WTC11 (cell line): ENCODE measurements around the gene UBXN10. TPM values are rescaled to one million over a fixed set of nuclear protein-coding genes. Genes with fewer than 3 reads are reported as not detected.

Source experiments
- ATAC-seq: fragments of 200-7000 bp; cut with Tn5 transposase; 2 replicates; pipeline ENCODE4 v1.10.0; 2021; ENCODE audit warnings: mild to moderate bottlenecking, moderate library complexity
- CTCF ChIA-PET: fragments of 300-600 bp; sonication (Branson Sonifier 250); formaldehyde crosslinking; loops from one replicate; lab custom pipeline; 2021; ENCODE audit warnings: antibody characterized with exemption; lab: Charles Lee
- POLR2A ChIA-PET: fragments of 350-600 bp; sonication (Branson Sonifier 250); formaldehyde crosslinking; loops from one replicate; lab custom pipeline; 2021; ENCODE audit warnings: antibody characterized with exemption; lab: Charles Lee
- DNase-seq: peaks from one replicate; pipeline ENCODE4 v3.0.0; 2021; ENCODE audit warnings: low spot score
- H3K27ac Mint-ChIP-seq: 2 replicates; pipeline ENCODE4 v1.8.0; 2021; ENCODE audit warnings: mixed read lengths
- H3K27me3 Mint-ChIP-seq: 2 replicates; pipeline ENCODE4 v1.8.0; 2021; ENCODE audit warnings: low read depth, mild to moderate bottlenecking, moderate library complexity, mixed read lengths
- H3K36me3 Mint-ChIP-seq: 2 replicates; pipeline ENCODE4 v1.8.0; 2021; ENCODE audit warnings: mixed read lengths
- H3K4me1 Mint-ChIP-seq: 2 replicates; pipeline ENCODE4 v1.8.0; 2022; ENCODE audit warnings: mixed read lengths
- H3K4me3 Mint-ChIP-seq: 2 replicates; pipeline ENCODE4 v1.8.0; 2021; ENCODE audit warnings: mild to moderate bottlenecking, moderate library complexity, mixed read lengths
- H3K9me3 Mint-ChIP-seq: 2 replicates; pipeline ENCODE4 v1.8.0; 2021; ENCODE audit warnings: mixed read lengths
- IRF2 ChIP-seq: sonication (generic); formaldehyde crosslinking; IDR thresholded peaks from 2 replicates; pipeline ENCODE4 v1.8.0; 2022; ENCODE audit warnings: low read depth, missing genetic modification reagents, borderline replicate concordance
- MYBL2 ChIP-seq: sonication (generic); formaldehyde crosslinking; IDR thresholded peaks from 2 replicates; pipeline ENCODE4 v1.8.1; 2023; ENCODE audit warnings: mild to moderate bottlenecking, moderate library complexity, missing genetic modification reagents
- NFYB ChIP-seq: sonication (generic); formaldehyde crosslinking; conservative IDR thresholded peaks from 2 replicates; pipeline ENCODE4 v1.8.0; 2022; ENCODE audit warnings: low read depth, missing genetic modification reagents
- RELA ChIP-seq: sonication (generic); formaldehyde crosslinking; IDR thresholded peaks from 2 replicates; pipeline ENCODE4 v1.8.1; 2022; ENCODE audit warnings: missing genetic modification reagents, mild to moderate bottlenecking, borderline replicate concordance
- TCF7 ChIP-seq: sonication (generic); formaldehyde crosslinking; IDR thresholded peaks from 2 replicates; pipeline ENCODE4 v1.8.0; 2022; ENCODE audit warnings: mild to moderate bottlenecking, low read depth, missing genetic modification reagents, moderate library complexity
- ZNF232 ChIP-seq: sonication (generic); formaldehyde crosslinking; IDR thresholded peaks from 2 replicates; pipeline ENCODE4 v1.8.0; 2022; ENCODE audit warnings: mild to moderate bottlenecking, missing genetic modification reagents
- total RNA-seq: library from RNA; stranded (reverse); gene quantifications from 3 replicates; pipeline ENCODE4 v1.2.3, GENCODE V29; 2021
- TF ChIP-seq, protein P1 (sequence below): sonication (generic); formaldehyde crosslinking; IDR thresholded peaks from 2 replicates; pipeline ENCODE4 v1.8.1; 2023; ENCODE audit warnings: mild to moderate bottlenecking, missing genetic modification reagents, moderate library complexity
- TF ChIP-seq, protein P2 (sequence below): sonication (generic); formaldehyde crosslinking; IDR thresholded peaks from 2 replicates; pipeline ENCODE4 v1.8.1; 2022; ENCODE audit warnings: low read depth, missing genetic modification reagents, borderline replicate concordance
- TF ChIP-seq, protein P3 (sequence below): sonication (generic); formaldehyde crosslinking; IDR thresholded peaks from 2 replicates; pipeline ENCODE4 v1.8.1; 2023; ENCODE audit warnings: mild to moderate bottlenecking, missing genetic modification reagents, borderline replicate concordance
- TF ChIP-seq, protein P4 (sequence below): sonication (generic); formaldehyde crosslinking; IDR thresholded peaks from 2 replicates; pipeline ENCODE4 v1.8.1; 2023; ENCODE audit warnings: mild to moderate bottlenecking, missing genetic modification reagents, moderate library complexity
- TF ChIP-seq, protein P5 (sequence below): fragments of 250-450 bp; sonication (Bioruptor Pico); IDR thresholded peaks from 2 replicates; pipeline ENCODE4 v2.1.2; 2022; ENCODE audit warnings: mild to moderate bottlenecking, moderate library complexity
- TF ChIP-seq, protein P6 (sequence below): fragments of 250-450 bp; sonication (Bioruptor Pico); IDR thresholded peaks from 2 replicates; pipeline ENCODE4 v1.9.0; 2021; ENCODE audit warnings: mild to moderate bottlenecking, borderline replicate concordance

UBXN10 gene
- total RNA-seq, 1 experiment from 2014 or later = 0.52 TPM

DNA sequence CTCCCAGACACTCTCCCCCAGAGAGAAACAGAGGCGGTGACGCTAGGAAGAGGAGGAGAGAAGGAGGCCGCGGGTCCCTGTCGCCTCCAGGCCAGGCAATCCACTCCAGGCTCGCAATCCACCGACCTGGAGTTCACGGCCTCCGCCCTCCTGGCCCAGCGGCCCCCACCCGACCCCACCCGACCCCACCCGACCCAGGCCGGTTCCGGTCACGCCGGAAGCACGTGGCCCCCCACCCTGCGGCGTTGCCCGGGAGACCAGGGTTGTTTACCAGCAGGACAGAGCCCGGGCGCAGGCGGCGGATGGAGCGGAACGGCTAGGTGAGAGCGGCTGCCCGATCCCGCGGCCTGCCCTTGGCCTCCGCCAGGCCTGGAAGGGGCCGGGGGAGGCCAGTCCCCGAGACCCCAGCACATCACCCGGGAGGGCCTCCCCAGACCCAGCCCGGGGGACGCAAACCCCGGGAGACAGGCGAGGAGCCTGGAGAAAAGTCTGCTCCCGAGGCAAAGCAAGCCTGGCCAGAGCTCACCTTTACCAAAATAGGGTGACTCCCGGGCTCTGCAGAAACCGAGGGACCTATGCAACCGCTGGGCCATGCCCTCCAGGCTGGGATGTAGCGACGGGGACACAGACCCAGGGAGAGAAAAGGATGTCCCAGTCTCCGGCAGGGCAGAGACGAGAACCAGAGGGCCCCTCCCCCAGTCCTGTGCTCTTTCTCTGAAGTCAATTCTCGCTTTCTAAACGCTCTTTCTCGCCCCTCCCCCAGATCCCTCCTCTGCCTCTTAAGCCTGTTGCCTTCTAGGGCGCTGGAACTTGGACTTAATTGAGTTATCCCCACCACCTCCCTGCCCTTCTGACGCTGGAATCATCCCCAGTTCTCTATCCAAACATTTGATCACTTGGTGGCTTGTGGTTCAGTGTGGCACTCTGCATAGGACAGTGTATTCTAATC is at the start of gene UBXN10, which contains the start of gene PLA2G2C (continued):
- TF ChIP-seq, protein P1, sequence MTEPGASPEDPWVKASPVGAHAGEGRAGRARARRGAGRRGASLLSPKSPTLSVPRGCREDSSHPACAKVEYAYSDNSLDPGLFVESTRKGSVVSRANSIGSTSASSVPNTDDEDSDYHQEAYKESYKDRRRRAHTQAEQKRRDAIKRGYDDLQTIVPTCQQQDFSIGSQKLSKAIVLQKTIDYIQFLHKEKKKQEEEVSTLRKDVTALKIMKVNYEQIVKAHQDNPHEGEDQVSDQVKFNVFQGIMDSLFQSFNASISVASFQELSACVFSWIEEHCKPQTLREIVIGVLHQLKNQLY (CRISPR knock-in tag) = no peak
- TF ChIP-seq IRF2 (CRISPR knock-in tag) (no peak), MYBL2 (no peak), TCF7 (no peak), RELA (CRISPR knock-in tag) (no peak), NFYB (CRISPR knock-in tag) (no peak)
- TF ChIP-seq, protein P2, sequence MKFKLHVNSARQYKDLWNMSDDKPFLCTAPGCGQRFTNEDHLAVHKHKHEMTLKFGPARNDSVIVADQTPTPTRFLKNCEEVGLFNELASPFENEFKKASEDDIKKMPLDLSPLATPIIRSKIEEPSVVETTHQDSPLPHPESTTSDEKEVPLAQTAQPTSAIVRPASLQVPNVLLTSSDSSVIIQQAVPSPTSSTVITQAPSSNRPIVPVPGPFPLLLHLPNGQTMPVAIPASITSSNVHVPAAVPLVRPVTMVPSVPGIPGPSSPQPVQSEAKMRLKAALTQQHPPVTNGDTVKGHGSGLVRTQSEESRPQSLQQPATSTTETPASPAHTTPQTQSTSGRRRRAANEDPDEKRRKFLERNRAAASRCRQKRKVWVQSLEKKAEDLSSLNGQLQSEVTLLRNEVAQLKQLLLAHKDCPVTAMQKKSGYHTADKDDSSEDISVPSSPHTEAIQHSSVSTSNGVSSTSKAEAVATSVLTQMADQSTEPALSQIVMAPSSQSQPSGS (CRISPR knock-in tag) = no peak
- TF ChIP-seq, protein P3, sequence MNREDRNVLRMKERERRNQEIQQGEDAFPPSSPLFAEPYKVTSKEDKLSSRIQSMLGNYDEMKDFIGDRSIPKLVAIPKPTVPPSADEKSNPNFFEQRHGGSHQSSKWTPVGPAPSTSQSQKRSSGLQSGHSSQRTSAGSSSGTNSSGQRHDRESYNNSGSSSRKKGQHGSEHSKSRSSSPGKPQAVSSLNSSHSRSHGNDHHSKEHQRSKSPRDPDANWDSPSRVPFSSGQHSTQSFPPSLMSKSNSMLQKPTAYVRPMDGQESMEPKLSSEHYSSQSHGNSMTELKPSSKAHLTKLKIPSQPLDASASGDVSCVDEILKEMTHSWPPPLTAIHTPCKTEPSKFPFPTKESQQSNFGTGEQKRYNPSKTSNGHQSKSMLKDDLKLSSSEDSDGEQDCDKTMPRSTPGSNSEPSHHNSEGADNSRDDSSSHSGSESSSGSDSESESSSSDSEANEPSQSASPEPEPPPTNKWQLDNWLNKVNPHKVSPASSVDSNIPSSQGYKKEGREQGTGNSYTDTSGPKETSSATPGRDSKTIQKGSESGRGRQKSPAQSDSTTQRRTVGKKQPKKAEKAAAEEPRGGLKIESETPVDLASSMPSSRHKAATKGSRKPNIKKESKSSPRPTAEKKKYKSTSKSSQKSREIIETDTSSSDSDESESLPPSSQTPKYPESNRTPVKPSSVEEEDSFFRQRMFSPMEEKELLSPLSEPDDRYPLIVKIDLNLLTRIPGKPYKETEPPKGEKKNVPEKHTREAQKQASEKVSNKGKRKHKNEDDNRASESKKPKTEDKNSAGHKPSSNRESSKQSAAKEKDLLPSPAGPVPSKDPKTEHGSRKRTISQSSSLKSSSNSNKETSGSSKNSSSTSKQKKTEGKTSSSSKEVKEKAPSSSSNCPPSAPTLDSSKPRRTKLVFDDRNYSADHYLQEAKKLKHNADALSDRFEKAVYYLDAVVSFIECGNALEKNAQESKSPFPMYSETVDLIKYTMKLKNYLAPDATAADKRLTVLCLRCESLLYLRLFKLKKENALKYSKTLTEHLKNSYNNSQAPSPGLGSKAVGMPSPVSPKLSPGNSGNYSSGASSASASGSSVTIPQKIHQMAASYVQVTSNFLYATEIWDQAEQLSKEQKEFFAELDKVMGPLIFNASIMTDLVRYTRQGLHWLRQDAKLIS = no peak
- TF ChIP-seq, protein P4, sequence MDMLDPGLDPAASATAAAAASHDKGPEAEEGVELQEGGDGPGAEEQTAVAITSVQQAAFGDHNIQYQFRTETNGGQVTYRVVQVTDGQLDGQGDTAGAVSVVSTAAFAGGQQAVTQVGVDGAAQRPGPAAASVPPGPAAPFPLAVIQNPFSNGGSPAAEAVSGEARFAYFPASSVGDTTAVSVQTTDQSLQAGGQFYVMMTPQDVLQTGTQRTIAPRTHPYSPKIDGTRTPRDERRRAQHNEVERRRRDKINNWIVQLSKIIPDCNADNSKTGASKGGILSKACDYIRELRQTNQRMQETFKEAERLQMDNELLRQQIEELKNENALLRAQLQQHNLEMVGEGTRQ = no peak; the same call in none of the 2 replicates

DNA sequence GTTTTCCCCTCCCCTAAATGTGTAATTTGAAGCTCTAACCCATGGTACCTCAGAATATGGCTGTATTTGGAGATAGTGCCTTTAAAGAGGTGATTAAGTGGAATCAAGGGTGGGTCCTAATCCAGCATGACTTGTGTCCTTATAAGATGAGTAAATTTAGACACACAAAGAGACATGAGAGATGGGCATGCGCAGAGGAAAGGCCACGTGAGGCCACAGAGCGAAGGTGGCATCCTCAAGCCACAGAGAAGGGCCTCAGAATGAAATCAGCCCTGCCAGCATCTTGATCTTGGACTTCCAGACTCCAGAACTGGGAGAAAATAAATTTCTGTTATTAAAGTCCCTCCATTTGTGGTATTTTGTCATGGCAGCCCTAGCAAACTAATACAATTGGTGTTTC is 49.6 kb upstream of the UBXN10 start:
- Mint-ChIP-seq H3K4me3 (no peak overlapping the region), H3K4me1 (no peaks in the 10 kb centered on the region)
- TF ChIP-seq RELA (CRISPR knock-in tag) = no peak
- TF ChIP-seq, protein P5, sequence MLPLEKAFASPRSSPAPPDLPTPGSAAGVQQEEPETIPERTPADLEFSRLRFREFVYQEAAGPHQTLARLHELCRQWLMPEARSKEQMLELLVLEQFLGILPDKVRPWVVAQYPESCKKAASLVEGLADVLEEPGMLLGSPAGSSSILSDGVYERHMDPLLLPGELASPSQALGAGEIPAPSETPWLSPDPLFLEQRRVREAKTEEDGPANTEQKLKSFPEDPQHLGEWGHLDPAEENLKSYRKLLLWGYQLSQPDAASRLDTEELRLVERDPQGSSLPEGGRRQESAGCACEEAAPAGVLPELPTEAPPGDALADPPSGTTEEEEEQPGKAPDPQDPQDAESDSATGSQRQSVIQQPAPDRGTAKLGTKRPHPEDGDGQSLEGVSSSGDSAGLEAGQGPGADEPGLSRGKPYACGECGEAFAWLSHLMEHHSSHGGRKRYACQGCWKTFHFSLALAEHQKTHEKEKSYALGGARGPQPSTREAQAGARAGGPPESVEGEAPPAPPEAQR (CRISPR knock-in tag) = no peak
- TF ChIP-seq ZNF232 (CRISPR knock-in tag) = no peak
- TF ChIP-seq, protein P6, sequence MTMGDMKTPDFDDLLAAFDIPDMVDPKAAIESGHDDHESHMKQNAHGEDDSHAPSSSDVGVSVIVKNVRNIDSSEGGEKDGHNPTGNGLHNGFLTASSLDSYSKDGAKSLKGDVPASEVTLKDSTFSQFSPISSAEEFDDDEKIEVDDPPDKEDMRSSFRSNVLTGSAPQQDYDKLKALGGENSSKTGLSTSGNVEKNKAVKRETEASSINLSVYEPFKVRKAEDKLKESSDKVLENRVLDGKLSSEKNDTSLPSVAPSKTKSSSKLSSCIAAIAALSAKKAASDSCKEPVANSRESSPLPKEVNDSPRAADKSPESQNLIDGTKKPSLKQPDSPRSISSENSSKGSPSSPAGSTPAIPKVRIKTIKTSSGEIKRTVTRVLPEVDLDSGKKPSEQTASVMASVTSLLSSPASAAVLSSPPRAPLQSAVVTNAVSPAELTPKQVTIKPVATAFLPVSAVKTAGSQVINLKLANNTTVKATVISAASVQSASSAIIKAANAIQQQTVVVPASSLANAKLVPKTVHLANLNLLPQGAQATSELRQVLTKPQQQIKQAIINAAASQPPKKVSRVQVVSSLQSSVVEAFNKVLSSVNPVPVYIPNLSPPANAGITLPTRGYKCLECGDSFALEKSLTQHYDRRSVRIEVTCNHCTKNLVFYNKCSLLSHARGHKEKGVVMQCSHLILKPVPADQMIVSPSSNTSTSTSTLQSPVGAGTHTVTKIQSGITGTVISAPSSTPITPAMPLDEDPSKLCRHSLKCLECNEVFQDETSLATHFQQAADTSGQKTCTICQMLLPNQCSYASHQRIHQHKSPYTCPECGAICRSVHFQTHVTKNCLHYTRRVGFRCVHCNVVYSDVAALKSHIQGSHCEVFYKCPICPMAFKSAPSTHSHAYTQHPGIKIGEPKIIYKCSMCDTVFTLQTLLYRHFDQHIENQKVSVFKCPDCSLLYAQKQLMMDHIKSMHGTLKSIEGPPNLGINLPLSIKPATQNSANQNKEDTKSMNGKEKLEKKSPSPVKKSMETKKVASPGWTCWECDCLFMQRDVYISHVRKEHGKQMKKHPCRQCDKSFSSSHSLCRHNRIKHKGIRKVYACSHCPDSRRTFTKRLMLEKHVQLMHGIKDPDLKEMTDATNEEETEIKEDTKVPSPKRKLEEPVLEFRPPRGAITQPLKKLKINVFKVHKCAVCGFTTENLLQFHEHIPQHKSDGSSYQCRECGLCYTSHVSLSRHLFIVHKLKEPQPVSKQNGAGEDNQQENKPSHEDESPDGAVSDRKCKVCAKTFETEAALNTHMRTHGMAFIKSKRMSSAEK (CRISPR knock-in tag) = no peak
- TF ChIP-seq, all 79 proteins: peak for 0
- POLR2A ChIA-PET = no interaction called here
- H3K9me3 Mint-ChIP-seq = peaks cover 23% of the 10 kb centered on the region
- ATAC-seq = no peak
- H3K36me3 Mint-ChIP-seq = peaks cover 8% of the 10 kb centered on the region
- DNase-seq = no peak
- CTCF ChIA-PET = no interaction called here
- H3K27ac Mint-ChIP-seq = no peak overlapping the region
- 0 out of 2 replicates have a peak, but pooled peaks cover 3% of the 10 kb centered on the region for H3K27me3 Mint-ChIP-seq
